Measurements from ENCODE around the gene LAIR2. TPM values are rescaled to one million over a fixed set of nuclear protein-coding genes. Genes with fewer than 3 reads are reported as not detected.

LAIR2 gene
- total and polyA plus RNA-seq, 2 of the 13 experiments (the other 11 are each of a cell fraction or from before 2014, with no cell fraction given) = 1.3 to 1.9 TPM

DNA sequence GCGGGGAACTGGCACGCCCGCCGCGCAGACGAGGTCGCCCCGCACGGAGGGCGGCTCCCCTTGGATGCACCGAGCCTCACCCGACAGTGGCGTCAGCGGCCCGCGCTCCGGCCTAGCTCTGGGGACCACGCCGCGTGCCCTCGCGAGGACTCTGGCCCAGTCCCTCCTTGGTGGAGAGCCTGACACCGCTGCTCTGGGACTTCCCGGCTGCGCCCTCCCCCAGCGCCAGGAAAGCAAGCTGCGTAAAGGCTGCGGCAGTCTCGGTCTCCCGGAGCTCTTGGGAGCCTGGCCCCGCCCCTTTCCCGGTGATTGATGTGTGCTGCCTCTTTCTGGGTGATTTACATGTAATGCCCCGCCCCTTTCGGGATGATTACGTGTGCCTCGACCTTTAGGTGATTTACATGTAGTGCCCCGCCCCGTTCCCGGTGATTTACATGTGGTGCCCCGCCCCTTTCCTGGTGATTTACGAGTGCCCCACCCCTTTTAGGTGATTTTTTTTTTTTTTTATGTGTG is 39.0 kb upstream of the LAIR2 start, which contains the start of gene LENG9 (continued):
- TF ChIP-seq ZKSCAN1 (IDR thresholded peaks at IDR 0.05; ENCODE audit: low read length) (no peak), DR1 (CRISPR knock-in tag; IDR thresholded peaks at IDR 0.05) (0 out of 2 replicates have a peak, but pooled peaks have one; percentile 6), PAF1 (CRISPR knock-in tag; IDR thresholded peaks at IDR 0.05) (no peak), ZBTB42 (CRISPR knock-in tag; IDR thresholded peaks at IDR 0.05) (no peak), ZNF749 (CRISPR knock-in tag; IDR thresholded peaks at IDR 0.05; ENCODE audit: borderline replicate concordance) (no peak; the same call in 1 of the 2 replicates), ZNF530 (CRISPR knock-in tag; IDR thresholded peaks at IDR 0.05; ENCODE audit: low read depth) (no peak), MAF1 (CRISPR knock-in tag; IDR thresholded peaks at IDR 0.05; ENCODE audit: borderline replicate concordance) (no peak), SALL2 (CRISPR knock-in tag; IDR thresholded peaks at IDR 0.05) (no peak), ZNF674 (CRISPR knock-in tag; IDR thresholded peaks at IDR 0.05; ENCODE audit: low read depth) (peak; percentile 49; the same call in 1 of the 2 replicates), POLR2AphosphoS2 (IDR thresholded peaks at IDR 0.05; ENCODE audit: low read depth, low read length) (no peak), ZFX (CRISPR knock-in tag; IDR thresholded peaks at IDR 0.05; ENCODE audit: low read depth) (peak; percentile 85), ZNF792 (CRISPR knock-in tag; IDR thresholded peaks at IDR 0.05) (0 out of 2 replicates have a peak, but pooled peaks have one; percentile 33), HNRNPLL (IDR thresholded peaks at IDR 0.05; ENCODE audit: low read depth, low read length, poor library complexity, severe bottlenecking) (peak; percentile 99), ZNF678 (CRISPR knock-in tag; IDR thresholded peaks at IDR 0.05) (no peak), ZNF605 (CRISPR knock-in tag; IDR thresholded peaks at IDR 0.05) (no peak)
- TF ChIP-seq, protein P1, sequence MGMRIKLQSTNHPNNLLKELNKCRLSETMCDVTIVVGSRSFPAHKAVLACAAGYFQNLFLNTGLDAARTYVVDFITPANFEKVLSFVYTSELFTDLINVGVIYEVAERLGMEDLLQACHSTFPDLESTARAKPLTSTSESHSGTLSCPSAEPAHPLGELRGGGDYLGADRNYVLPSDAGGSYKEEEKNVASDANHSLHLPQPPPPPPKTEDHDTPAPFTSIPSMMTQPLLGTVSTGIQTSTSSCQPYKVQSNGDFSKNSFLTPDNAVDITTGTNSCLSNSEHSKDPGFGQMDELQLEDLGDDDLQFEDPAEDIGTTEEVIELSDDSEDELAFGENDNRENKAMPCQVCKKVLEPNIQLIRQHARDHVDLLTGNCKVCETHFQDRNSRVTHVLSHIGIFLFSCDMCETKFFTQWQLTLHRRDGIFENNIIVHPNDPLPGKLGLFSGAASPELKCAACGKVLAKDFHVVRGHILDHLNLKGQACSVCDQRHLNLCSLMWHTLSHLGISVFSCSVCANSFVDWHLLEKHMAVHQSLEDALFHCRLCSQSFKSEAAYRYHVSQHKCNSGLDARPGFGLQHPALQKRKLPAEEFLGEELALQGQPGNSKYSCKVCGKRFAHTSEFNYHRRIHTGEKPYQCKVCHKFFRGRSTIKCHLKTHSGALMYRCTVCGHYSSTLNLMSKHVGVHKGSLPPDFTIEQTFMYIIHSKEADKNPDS (CRISPR knock-in tag; IDR thresholded peaks at IDR 0.05) = 0 out of 2 replicates have a peak, but pooled peaks have one; percentile 3
- TF ChIP-seq, protein P2, sequence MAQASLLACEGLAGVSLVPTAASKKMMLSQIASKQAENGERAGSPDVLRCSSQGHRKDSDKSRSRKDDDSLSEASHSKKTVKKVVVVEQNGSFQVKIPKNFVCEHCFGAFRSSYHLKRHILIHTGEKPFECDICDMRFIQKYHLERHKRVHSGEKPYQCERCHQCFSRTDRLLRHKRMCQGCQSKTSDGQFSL (CRISPR knock-in tag; IDR thresholded peaks at IDR 0.05) = no peak
- TF ChIP-seq, protein P3, sequence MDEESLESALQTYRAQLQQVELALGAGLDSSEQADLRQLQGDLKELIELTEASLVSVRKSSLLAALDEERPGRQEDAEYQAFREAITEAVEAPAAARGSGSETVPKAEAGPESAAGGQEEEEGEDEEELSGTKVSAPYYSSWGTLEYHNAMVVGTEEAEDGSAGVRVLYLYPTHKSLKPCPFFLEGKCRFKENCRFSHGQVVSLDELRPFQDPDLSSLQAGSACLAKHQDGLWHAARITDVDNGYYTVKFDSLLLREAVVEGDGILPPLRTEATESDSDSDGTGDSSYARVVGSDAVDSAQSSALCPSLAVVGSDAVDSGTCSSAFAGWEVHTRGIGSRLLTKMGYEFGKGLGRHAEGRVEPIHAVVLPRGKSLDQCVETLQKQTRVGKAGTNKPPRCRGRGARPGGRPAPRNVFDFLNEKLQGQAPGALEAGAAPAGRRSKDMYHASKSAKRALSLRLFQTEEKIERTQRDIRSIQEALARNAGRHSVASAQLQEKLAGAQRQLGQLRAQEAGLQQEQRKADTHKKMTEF (CRISPR knock-in tag; IDR thresholded peaks at IDR 0.05) = peak; percentile 21
- TF ChIP-seq, protein P4, sequence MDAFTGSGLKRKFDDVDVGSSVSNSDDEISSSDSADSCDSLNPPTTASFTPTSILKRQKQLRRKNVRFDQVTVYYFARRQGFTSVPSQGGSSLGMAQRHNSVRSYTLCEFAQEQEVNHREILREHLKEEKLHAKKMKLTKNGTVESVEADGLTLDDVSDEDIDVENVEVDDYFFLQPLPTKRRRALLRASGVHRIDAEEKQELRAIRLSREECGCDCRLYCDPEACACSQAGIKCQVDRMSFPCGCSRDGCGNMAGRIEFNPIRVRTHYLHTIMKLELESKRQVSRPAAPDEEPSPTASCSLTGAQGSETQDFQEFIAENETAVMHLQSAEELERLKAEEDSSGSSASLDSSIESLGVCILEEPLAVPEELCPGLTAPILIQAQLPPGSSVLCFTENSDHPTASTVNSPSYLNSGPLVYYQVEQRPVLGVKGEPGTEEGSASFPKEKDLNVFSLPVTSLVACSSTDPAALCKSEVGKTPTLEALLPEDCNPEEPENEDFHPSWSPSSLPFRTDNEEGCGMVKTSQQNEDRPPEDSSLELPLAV (CRISPR knock-in tag; conservative IDR thresholded peaks at IDR 0.05; ENCODE audit: low read depth) = no peak
- TF ChIP-seq, protein P5, sequence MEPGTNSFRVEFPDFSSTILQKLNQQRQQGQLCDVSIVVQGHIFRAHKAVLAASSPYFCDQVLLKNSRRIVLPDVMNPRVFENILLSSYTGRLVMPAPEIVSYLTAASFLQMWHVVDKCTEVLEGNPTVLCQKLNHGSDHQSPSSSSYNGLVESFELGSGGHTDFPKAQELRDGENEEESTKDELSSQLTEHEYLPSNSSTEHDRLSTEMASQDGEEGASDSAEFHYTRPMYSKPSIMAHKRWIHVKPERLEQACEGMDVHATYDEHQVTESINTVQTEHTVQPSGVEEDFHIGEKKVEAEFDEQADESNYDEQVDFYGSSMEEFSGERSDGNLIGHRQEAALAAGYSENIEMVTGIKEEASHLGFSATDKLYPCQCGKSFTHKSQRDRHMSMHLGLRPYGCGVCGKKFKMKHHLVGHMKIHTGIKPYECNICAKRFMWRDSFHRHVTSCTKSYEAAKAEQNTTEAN (CRISPR knock-in tag; conservative IDR thresholded peaks at IDR 0.05) = peak; percentile 25; the same call in 1 of the 2 replicates
- TF ChIP-seq, protein P6, sequence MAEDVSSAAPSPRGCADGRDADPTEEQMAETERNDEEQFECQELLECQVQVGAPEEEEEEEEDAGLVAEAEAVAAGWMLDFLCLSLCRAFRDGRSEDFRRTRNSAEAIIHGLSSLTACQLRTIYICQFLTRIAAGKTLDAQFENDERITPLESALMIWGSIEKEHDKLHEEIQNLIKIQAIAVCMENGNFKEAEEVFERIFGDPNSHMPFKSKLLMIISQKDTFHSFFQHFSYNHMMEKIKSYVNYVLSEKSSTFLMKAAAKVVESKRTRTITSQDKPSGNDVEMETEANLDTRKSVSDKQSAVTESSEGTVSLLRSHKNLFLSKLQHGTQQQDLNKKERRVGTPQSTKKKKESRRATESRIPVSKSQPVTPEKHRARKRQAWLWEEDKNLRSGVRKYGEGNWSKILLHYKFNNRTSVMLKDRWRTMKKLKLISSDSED (CRISPR knock-in tag; IDR thresholded peaks at IDR 0.05) = no peak
- TF ChIP-seq, protein P7, sequence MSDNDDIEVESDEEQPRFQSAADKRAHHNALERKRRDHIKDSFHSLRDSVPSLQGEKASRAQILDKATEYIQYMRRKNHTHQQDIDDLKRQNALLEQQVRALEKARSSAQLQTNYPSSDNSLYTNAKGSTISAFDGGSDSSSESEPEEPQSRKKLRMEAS (IDR thresholded peaks at IDR 0.05) = peak; percentile 82; the same call in 1 of the 2 replicates
